Breast epithelium (tissue), 3 donors: ENCODE measurements around the gene CENPP.

Source experiments
- CTCF ChIP-seq, 3 donors: fragments of 450-650 bp; IDR thresholded peaks; one replicate each; pipeline ENCODE4 v1.5.1; 2016 to 2017; ENCODE audit warnings: antibody characterized with exemption in 3 of 3, mild to moderate bottlenecking in 3 of 3, moderate library complexity in 3 of 3
- POLR2A ChIP-seq: fragments of 450-650 bp; IDR thresholded peaks from one replicate; pipeline ENCODE4 v1.6.1; 2016; ENCODE audit warnings: antibody characterized with exemption, mild to moderate bottlenecking, moderate library complexity

DNA sequence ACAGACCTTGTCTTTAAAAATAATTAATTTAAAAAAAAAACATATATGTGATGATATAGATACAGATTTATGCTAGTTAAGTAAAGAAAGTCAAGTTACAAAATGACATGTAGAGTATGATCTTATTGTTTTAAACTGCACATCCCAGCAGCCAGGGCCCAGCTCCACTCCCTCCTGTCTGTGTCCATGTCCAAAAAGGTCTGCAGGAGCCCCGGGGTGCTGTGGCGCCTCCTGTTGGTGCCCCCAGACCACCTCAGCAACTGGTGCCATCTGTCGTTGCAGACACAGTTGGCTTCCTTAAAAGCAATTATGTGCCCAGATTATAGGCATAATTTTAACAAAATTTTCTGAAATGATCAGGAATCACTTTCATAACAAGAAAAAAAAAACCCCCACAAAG, 310.9 kb downstream of the CENPP start:
- no peak for TF ChIP-seq CTCF (IDR thresholded peaks at IDR 0.05)
- no peak for TF ChIP-seq POLR2A
